Transverse colon (tissue), 4 donors: Measurements from ENCODE around the gene SHC2. TPM values are rescaled to one million over a fixed set of nuclear protein-coding genes. Genes with fewer than 3 reads are reported as not detected.

Experiments used
- DNase-seq: peaks from one replicate; pipeline ENCODE4 v3.0.0-alpha.2; 2019
- H3K27ac ChIP-seq, 4 donors: fragments of 200-600 bp; sonication (generic); 2 replicates each; pipeline ENCODE4 v1.5.1; 2016 to 2018; ENCODE audit warnings: inconsistent platforms in 4 of 4
- H3K27me3 ChIP-seq: fragments of 200-600 bp; sonication (generic); 2 replicates; pipeline ENCODE4 v1.5.1; 2017; ENCODE audit warnings: inconsistent platforms
- H3K36me3 ChIP-seq, 4 donors: fragments of 200-600 bp; sonication (generic); 2 replicates each; pipeline ENCODE4 v1.5.1; 2017 to 2019; ENCODE audit warnings: inconsistent platforms in 4 of 4
- H3K4me1 ChIP-seq, 4 donors: fragments of 200-600 bp; sonication (generic); 2 replicates each; pipeline ENCODE4 v1.5.1; 2017 to 2020; ENCODE audit warnings: inconsistent platforms in 4 of 4
- H3K4me3 ChIP-seq, 4 donors: fragments of 200-600 bp; sonication (generic); 1 replicate in 1 of 4; 2 replicates in 3 of 4; pipeline versions ENCODE4 v1.5.1 to v1.6.1; 2017 to 2019; ENCODE audit warnings: inconsistent platforms in 4 of 4
- H3K9me3 ChIP-seq, 2 donors: fragments of 200-600 bp; sonication (generic); 2 replicates each; pipeline ENCODE4 v1.5.1; 2017 to 2019; ENCODE audit warnings: inconsistent platforms in 2 of 2
- CTCF ChIP-seq, 5 experiments: fragments of 200-600 bp in 3 of 5; fragments of 450-650 bp in 2 of 5; sonication (generic) in 3 of 5; IDR thresholded peaks; 1 replicate in 2 of 5; 2 replicates in 3 of 5; pipeline ENCODE4 v1.5.1; 2016 to 2017; ENCODE audit warnings: antibody characterized with exemption in 5 of 5, inconsistent platforms in 3 of 5, mild to moderate bottlenecking in 2 of 5, moderate library complexity in 1 of 5
- EP300 ChIP-seq: sonication (generic); formaldehyde crosslinking; IDR thresholded peaks from one replicate; pipeline ENCODE4 v1.6.1; 2017; ENCODE audit warnings: antibody characterized with exemption, low read depth
- POLR2A ChIP-seq: fragments of 450-650 bp; IDR thresholded peaks from one replicate; pipeline ENCODE4 v1.6.1; 2016; ENCODE audit warnings: antibody characterized with exemption, mild to moderate bottlenecking, moderate library complexity
- POLR2AphosphoS5 ChIP-seq, 3 donors: sonication (generic); formaldehyde crosslinking; IDR thresholded peaks; one replicate each; pipeline ENCODE4 v1.6.1; 2016; ENCODE audit warnings: antibody characterized with exemption in 3 of 3
- WGBS, 2 donors: methylation state at CpG; one replicate each; pipeline ENCODE4 v1.1.5; 2018; ENCODE audit warnings: low coverage in 1 of 2; 5-methylcytosine and 5-hydroxymethylcytosine counted together
- in situ Hi-C, 4 donors: fragments of 200-750 bp; cut with MboI; loops; one replicate each; pipeline versions ENCODE4 v1.15.0 to v1.15.1; 2017; ENCODE audit warnings: low sequenced_read_pairs in 3 of 4, low pct_ligation_motif_present in 1 of 4, low pct_unique_long_range_greater_than_20kb in 1 of 4
- intact Hi-C: fragments of 100-400 bp; cut with DNase I; formaldehyde crosslinking; loops from one replicate; pipeline ENCODE4 v1.15.1; 2023; ENCODE audit warnings: low total_unique reads
- total RNA-seq, 4 donors: library from RNA; depleted of rRNA; stranded (reverse); fragments of >200 nt; gene quantifications; one replicate each; pipeline ENCODE4 v1.1.0, GENCODE V29; 2016

The SHC2 gene
- total RNA-seq, 4 donors from 2014 or later, result 6.3 to 30.3 (median 11.1) TPM

DNA sequence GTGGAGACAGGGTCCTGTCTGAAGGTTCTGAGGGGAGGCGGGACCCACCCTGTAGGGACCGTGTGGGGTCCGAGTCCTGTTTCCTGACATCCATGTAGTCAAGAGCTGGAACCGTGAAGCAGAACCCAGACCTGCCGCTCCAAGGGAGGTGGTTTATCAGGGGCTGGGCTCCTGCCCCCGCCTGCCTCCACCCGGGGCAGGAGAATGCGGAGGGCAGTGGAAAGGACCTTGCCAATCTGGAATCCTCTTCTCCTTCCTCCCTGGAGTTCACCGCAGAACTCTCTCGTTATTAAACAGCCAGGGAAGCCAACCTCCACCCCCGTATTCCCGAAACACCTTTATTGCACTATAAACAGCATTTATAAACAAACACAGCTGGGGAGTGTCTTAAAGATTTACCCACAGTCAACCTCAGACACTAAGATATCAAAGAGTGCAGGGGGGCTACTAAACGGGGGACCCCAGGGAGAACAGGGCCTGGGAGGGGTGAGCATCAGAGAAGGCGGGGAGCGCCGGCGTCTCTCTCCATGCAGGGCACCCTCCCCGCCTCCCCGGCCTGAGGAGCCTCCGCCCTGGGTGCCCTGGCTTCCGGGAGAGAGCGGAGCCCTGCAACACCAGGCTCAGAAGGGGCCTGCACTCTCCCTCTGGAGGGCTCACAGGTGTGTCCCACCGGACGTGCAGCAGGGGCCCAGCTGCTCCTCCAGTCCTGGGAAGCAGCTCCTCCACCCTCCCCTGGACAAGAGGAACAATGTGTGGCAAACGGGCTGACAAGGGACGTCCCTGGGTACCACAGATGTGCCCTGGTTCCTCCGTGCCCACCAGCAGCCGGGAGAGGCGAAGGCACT is 55.5 kb downstream of the SHC2 start:
- peaks cover 23 to 44% (median 26%) of the 10 kb centered on the region in 4 donors for H3K4me1 ChIP-seq
- no peaks in the 10 kb centered on the region for H3K36me3 ChIP-seq
- no peak overlapping the region for H3K27ac ChIP-seq
- intact Hi-C loops (no loop called here), in situ Hi-C loops (no loop called here)
- peaks cover 80% of the 10 kb centered on the region for H3K27me3 ChIP-seq
- H3K4me3 ChIP-seq, result no peak overlapping the region
- peak; percentile 25 for DNase-seq
- WGBS, 2 donors, result 11 to 26% methylated on average over 8 to 22 of the region's 29 CpGs
- TF ChIP-seq POLR2AphosphoS5 (IDR thresholded peaks at IDR 0.05) (no peak), CTCF (IDR thresholded peaks at IDR 0.05) (no peak), EP300 (no peak), POLR2A (no peak)
- no peaks in the 10 kb centered on the region for H3K9me3 ChIP-seq

DNA sequence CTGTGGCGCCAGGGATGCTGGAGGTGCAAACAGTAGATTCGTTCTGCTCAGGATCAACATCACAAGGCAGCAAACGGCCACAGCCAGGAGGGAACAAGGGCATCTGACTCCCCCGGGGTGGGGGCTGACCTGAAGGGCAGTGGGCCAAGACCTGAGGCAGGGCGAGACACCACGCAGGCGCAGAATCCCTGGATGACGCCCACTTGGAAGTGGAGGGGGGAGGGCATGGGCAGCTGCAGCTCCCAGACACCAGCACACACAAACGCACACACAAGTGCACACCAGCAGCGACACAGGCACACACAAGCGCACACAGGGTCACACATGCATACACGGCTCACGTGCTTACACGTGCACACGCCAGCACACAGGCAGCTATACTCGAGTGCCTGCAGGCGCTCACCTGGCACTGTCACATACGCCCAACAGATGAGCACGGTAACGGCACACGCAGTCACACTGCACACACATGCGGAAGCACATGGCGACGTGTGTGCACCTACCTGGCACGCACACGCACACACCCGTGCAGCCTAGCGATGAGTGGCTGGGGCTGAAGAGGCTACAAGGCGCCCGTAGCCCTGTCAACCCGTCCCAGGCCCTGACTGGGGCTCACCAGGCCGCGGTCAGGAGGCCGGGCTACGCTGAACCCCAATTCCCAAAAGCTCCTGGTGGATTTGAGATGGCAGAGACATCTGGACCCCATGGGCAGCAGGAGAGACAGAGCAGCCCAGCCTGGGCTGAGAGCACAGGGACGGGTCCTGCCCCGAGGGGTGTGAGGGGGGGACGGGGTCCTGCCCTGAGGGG is 57.4 kb downstream of the SHC2 start:
- peaks cover 9 to 26% (median 13%) of the 10 kb centered on the region in 4 donors for H3K4me1 ChIP-seq
- in situ Hi-C loops, result no loop called here
- DNase-seq, result no peak
- TF ChIP-seq EP300 (no peak), POLR2A (no peak), POLR2AphosphoS5 (IDR thresholded peaks at IDR 0.05) (no peak), CTCF (IDR thresholded peaks at IDR 0.05) (no peak)
- H3K4me3 ChIP-seq, result no peak overlapping the region
- WGBS, 2 donors, result 69% methylated on average over 32 of the region's 38 CpGs; no CpG with 5 or more reads in 1 of the 2 donors
- H3K27me3 ChIP-seq, result peaks cover 70% of the 10 kb centered on the region
- no peaks in the 10 kb centered on the region for H3K9me3 ChIP-seq
- H3K36me3 ChIP-seq, result no peaks in the 10 kb centered on the region
- no peak overlapping the region for H3K27ac ChIP-seq
- intact Hi-C loops, result no loop called here

DNA sequence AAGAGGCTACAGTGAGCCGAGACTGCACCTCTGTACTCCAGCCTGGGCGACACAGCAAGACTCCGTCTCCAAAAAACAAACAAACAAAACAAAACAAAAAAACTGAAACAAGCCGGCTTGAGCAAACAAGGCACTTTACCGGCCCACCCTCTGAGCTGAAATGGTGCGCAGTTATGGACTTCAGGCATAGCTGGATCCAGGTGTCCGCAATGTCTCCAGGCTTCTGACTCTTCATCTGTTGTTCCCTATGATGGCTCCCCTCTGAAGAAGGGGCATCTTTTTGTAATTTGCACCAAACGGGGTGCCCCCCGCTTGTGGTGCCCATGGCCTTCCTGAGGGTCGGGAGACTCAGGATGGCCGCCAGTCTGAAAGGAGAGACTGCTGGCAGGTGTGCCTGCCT is 58.0 kb downstream of the SHC2 start:
- 71 to 89% methylated on average over 6 to 11 of the region's 11 CpGs for WGBS, 2 donors
- Histone ChIP-seq H3K4me3 (no peak overlapping the region), H3K9me3 (no peaks in the 10 kb centered on the region), H3K27me3 (peaks cover 68% of the 10 kb centered on the region), H3K27ac (no peak overlapping the region), H3K36me3 (no peaks in the 10 kb centered on the region), H3K4me1 (peaks cover 4 to 20% (median 9%) of the 10 kb centered on the region in 4 donors)
- no peak for DNase-seq
- no peak for TF ChIP-seq POLR2A
- TF ChIP-seq CTCF (IDR thresholded peaks at IDR 0.05), result no peak
- no peak for TF ChIP-seq POLR2AphosphoS5 (IDR thresholded peaks at IDR 0.05)
- TF ChIP-seq EP300, result no peak
- intact Hi-C loops, result no loop called here
- in situ Hi-C loops, result no loop called here

DNA sequence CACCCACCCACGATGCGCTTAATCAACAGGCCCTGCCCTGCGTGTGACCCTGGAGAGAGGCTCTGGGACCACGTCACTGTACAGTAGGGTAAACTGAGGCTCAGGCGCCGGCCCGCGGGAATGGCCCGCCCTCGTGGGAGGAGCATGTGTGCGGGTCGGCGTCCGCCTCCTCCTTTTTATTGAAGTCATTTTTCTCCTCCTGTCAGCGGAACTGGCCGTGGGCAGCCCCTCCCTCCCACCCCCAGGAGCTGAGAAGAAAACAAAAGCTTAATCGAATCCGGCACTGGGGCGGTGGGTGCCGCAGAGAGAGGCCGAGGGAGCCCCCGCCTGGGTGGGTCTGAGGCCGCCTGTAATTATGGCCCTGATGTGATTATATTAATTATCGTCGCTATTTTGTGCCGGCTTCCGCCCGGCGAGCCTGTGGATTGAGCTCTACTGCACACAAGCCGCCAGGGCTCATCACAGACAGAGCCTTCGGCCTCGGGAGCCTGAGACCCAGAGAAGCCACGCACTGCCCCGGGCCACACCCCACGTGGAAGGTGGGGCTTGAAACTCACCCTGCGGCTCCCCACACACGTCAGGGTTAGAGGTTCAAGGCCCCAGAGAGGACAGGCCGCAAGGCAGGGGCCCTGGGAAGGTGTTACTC is 58.8 kb downstream of the SHC2 start:
- Histone ChIP-seq H3K27ac (no peak overlapping the region), H3K4me1 (peaks cover 4 to 20% (median 9%) of the 10 kb centered on the region in 4 donors), H3K27me3 (peaks cover 62% of the 10 kb centered on the region), H3K36me3 (no peaks in the 10 kb centered on the region), H3K4me3 (peak overlapping the region in 1 of 4 donors; percentile 27), H3K9me3 (no peaks in the 10 kb centered on the region)
- TF ChIP-seq POLR2A (no peak), CTCF (IDR thresholded peaks at IDR 0.05) (no peak), POLR2AphosphoS5 (IDR thresholded peaks at IDR 0.05) (no peak), EP300 (no peak)
- in situ Hi-C loops, result no loop called here
- no peak for DNase-seq
- WGBS, 2 donors, result 23% methylated on average over 38 of the region's 38 CpGs; no CpG with 5 or more reads in 1 of the 2 donors
- intact Hi-C loops, result no loop called here
